SU-DHL-6 (cell line): ENCODE results near the gene GABPB1.

Experiments used
- H2AFZ ChIP-seq: fragments of 200-600 bp; sonication (generic); 2 replicates; pipeline ENCODE4 v1.6.1; 2014; ENCODE audit warnings: low read depth, mild to moderate bottlenecking, moderate library complexity, mixed read lengths, antibody characterized with exemption, low read length; ENCODE audit not compliant: severe bottlenecking
- H3F3A ChIP-seq: fragments of 200-600 bp; shearing (Covaris generic); 2 replicates; pipeline ENCODE4 v1.6.0; 2016; ENCODE audit warnings: antibody characterized with exemption, mild to moderate bottlenecking; ENCODE audit not compliant: insufficient read depth
- H3K27ac ChIP-seq: fragments of 200-600 bp; sonication (generic); 2 replicates; pipeline ENCODE4 v1.5.1; 2016; ENCODE audit warnings: low read depth, mild to moderate bottlenecking, low read length, moderate library complexity, mixed read lengths
- H3K27me3 ChIP-seq: fragments of 200-600 bp; sonication (generic), shearing (Covaris generic); 2 replicates; pipeline ENCODE4 v1.6.0; 2014; ENCODE audit warnings: mild to moderate bottlenecking, low read length
- H3K36me3 ChIP-seq: fragments of 200-600 bp; sonication (generic); 2 replicates; pipeline ENCODE4 v1.6.1; 2014; ENCODE audit warnings: mild to moderate bottlenecking, low read length, mixed read lengths
- H3K4me2 ChIP-seq: fragments of 300-600, 200-600 bp; shearing (Covaris generic), sonication (generic); 2 replicates; pipeline ENCODE4 v1.6.0; 2014; ENCODE audit warnings: low read length, low read depth, mild to moderate bottlenecking; ENCODE audit not compliant: poor library complexity, severe bottlenecking
- H3K4me3 ChIP-seq: fragments of 200-600 bp; sonication (generic); 2 replicates; pipeline ENCODE4 v1.5.1; 2014; ENCODE audit warnings: antibody characterized with exemption, low read length, mild to moderate bottlenecking, mixed read lengths; ENCODE audit not compliant: insufficient read depth, poor library complexity, severe bottlenecking
- H3K79me2 ChIP-seq: fragments of 200-600 bp; sonication (generic); 2 replicates; pipeline ENCODE4 v1.6.1; 2014; ENCODE audit warnings: mild to moderate bottlenecking, low read length, moderate library complexity; ENCODE audit not compliant: insufficient read depth
- H3K9ac ChIP-seq: fragments of 200-600 bp; sonication (generic); 2 replicates; pipeline ENCODE4 v1.7.0; 2014; ENCODE audit warnings: mild to moderate bottlenecking, low read length
- H3K9me2 ChIP-seq: fragments of 200-600 bp; sonication (generic); replicated peaks from 2 replicates; pipeline ENCODE4 v1.6.1; 2014; ENCODE audit warnings: low read length; ENCODE audit not compliant: insufficient read depth
- H3K9me3 ChIP-seq: fragments of 200-600 bp; sonication (generic); 2 replicates; pipeline ENCODE4 v1.6.1; 2014; ENCODE audit warnings: low read length, mixed read lengths; ENCODE audit not compliant: insufficient read depth
- H4K20me1 ChIP-seq: fragments of 200-600 bp; sonication (generic); 2 replicates; pipeline ENCODE4 v1.6.1; 2014; ENCODE audit warnings: low read depth, mild to moderate bottlenecking, antibody characterized with exemption, low read length, moderate library complexity, mixed read lengths
- CTCF ChIP-seq: fragments of 200-600 bp; sonication (generic); IDR thresholded peaks from one replicate; pipeline ENCODE4 v1.5.1; 2017; ENCODE audit warnings: antibody characterized with exemption, mild to moderate bottlenecking, low read length, moderate library complexity; ENCODE audit not compliant: insufficient read depth, poor library complexity, severe bottlenecking
- EZH2phosphoT487 ChIP-seq: fragments of 200-600 bp; sonication (generic), shearing (Covaris generic); conservative IDR thresholded peaks from 2 replicates; pipeline ENCODE4 v1.6.1; 2018; ENCODE audit warnings: mild to moderate bottlenecking, antibody characterized with exemption, low read length, moderate library complexity, mixed read lengths

GABPB1 gene

DNA sequence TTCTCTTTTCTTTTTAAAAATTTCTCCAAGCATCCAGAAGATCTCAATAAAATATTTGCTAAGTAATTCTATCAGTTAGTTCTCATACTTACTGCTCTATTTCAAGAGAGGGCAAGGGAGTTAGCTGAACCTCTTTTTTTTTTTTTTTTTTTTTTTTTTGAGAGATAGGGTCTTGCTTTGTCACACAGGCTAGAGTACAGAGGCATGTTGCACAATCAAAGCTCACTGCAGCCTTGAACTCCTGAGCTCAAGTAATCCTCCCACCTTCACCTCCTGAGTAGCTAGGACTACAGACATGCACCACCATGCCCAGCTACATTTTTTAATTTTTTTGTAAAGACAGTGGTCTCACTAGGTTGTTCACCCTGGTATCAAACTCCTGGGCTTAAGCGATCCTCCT is 110.8 kb downstream of the GABPB1 start:
- Histone ChIP-seq H3K9ac (no peak overlapping the region), H3K79me2 (no peaks in the 10 kb centered on the region), H3K4me2 (no peak overlapping the region), H4K20me1 (no peaks in the 10 kb centered on the region), H3F3A (no peaks in the 10 kb centered on the region), H3K27me3 (no peaks in the 10 kb centered on the region), H3K36me3 (no peaks in the 10 kb centered on the region), H3K27ac (no peak overlapping the region), H3K4me3 (no peak overlapping the region), H3K9me2 (no peaks in the 10 kb centered on the region), H3K9me3 (no peaks in the 10 kb centered on the region), H2AFZ (no peak overlapping the region)
- TF ChIP-seq CTCF (no peak), EZH2phosphoT487 (no peak)

DNA sequence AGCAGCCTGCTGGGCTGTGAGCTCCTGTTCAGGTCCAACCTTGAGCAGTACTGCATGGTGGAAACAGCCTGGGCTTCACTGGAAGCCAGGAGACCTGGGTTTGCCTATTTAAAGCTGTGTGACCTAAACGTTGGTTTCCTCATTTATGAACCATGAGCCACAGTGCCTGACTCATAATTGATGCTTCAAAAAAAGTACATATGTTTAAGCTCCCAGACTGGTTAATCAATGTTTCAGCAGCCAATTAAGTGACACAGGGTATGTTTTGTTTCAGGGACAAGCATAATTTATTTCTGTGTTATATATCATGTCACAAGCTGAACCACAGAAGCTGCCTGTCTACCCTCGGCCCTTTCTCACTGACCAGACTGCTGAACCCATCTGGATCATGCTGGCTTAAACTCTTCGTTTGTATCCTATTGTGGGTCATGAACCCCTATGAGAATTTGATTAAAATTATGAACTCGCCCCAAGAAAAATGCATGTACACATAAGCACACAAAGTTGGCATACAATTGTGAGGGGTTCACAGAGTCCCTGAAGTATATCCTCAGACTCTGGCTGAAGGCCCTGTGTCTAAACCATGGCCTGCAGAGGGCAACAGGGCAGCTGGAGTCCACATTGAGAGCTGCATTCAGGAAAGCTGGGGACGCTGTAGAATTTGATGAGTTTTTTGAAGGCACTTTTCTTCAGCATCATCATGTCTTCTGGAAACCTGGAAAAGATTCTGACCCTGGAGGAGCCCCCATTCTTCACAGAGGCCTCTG is 113.1 kb downstream of the GABPB1 start:
- no peak for TF ChIP-seq CTCF
- no peak for TF ChIP-seq EZH2phosphoT487
- Histone ChIP-seq H3K27ac (no peak overlapping the region), H3K9me3 (no peaks in the 10 kb centered on the region), H3K9me2 (no peaks in the 10 kb centered on the region), H3F3A (no peaks in the 10 kb centered on the region), H3K4me3 (no peak overlapping the region), H4K20me1 (no peaks in the 10 kb centered on the region), H3K27me3 (no peaks in the 10 kb centered on the region), H3K4me2 (no peak overlapping the region), H2AFZ (no peak overlapping the region), H3K9ac (no peak overlapping the region), H3K36me3 (no peaks in the 10 kb centered on the region), H3K79me2 (no peaks in the 10 kb centered on the region)

- no peaks in the 10 kb centered on the region for H3K9me3 ChIP-seq
- no peaks in the 10 kb centered on the region for H3F3A ChIP-seq
- no peak overlapping the region for H3K4me3 ChIP-seq
- H3K79me2 ChIP-seq = no peaks in the 10 kb centered on the region
- no peaks in the 10 kb centered on the region for H3K9me2 ChIP-seq
- no peak overlapping the region for H3K27ac ChIP-seq
- H2AFZ ChIP-seq = no peak overlapping the region
- H3K4me2 ChIP-seq = no peak overlapping the region
- H3K27me3 ChIP-seq = no peaks in the 10 kb centered on the region
- no peaks in the 10 kb centered on the region for H3K36me3 ChIP-seq
- TF ChIP-seq EZH2phosphoT487 = no peak
- TF ChIP-seq CTCF = no peak
- H4K20me1 ChIP-seq = no peaks in the 10 kb centered on the region
- no peak overlapping the region for H3K9ac ChIP-seq
These were observed 116.7 kb downstream of the GABPB1 start for GRCh38 chr15:50238255-50238654.
